CD4-positive, CD25-positive, alpha-beta regulatory T cell (primary cell): ENCODE data around the gene TVP23C. TPM values are rescaled to one million over a fixed set of nuclear protein-coding genes. Genes with fewer than 3 reads are reported as not detected.

ENCODE experiments used
- ATAC-seq, 2 donors: fragments of 150-1000 bp; cut with Tn5 transposase; one replicate each; pipeline ENCODE4 v1.10.0; 2021; ENCODE audit warnings: low read depth in 2 of 2, moderate number of reproducible peaks in 2 of 2, moderate library complexity in 1 of 2
- DNase-seq, 3 donors: peaks; one replicate each; pipeline versions ENCODE4 v3.0.0 to v3.0.0-alpha.2; 2012 to 2022; ENCODE audit warnings: mixed read lengths in 1 of 3
- H3K27ac ChIP-seq: one replicate; pipeline ENCODE4 v1.7.0; 2013; ENCODE audit warnings: mild to moderate bottlenecking, low read length; ENCODE audit not compliant: insufficient read depth, poor library complexity, severe bottlenecking
- H3K27me3 ChIP-seq: one replicate; pipeline ENCODE4 v1.7.0; 2013; ENCODE audit warnings: low read length; ENCODE audit not compliant: control insufficient read depth, insufficient read depth
- H3K36me3 ChIP-seq: one replicate; pipeline ENCODE4 v1.7.0; 2013; ENCODE audit warnings: mild to moderate bottlenecking, low read length, moderate library complexity; ENCODE audit not compliant: control insufficient read depth, insufficient read depth
- H3K4me1 ChIP-seq: 2 replicates; pipeline ENCODE4 v1.7.0; 2013; ENCODE audit warnings: mild to moderate bottlenecking, low read length; ENCODE audit not compliant: insufficient read depth, control insufficient read depth, poor library complexity, severe bottlenecking
- H3K4me3 ChIP-seq: one replicate; pipeline ENCODE4 v1.7.0; 2013; ENCODE audit warnings: low read depth, mild to moderate bottlenecking, low read length, moderate library complexity
- H3K9me3 ChIP-seq, 2 experiments: 1 replicate in 1 of 2; 2 replicates in 1 of 2; pipeline ENCODE4 v1.7.0; 2013; ENCODE audit warnings: low read length in 2 of 2, mild to moderate bottlenecking in 1 of 2, moderate library complexity in 1 of 2; ENCODE audit not compliant: control insufficient read depth in 2 of 2
- H3K27ac Mint-ChIP-seq, 3 donors: one replicate each; pipeline ENCODE4 v1.8.0; 2020 to 2022; ENCODE audit warnings: mild to moderate bottlenecking in 3 of 3, mixed read lengths in 3 of 3, moderate library complexity in 2 of 3
- H3K27me3 Mint-ChIP-seq: one replicate; pipeline ENCODE4 v1.8.0; 2022; ENCODE audit warnings: mild to moderate bottlenecking, mixed read lengths
- H3K36me3 Mint-ChIP-seq: one replicate; pipeline ENCODE4 v1.8.0; 2020; ENCODE audit warnings: mixed read lengths
- H3K4me1 Mint-ChIP-seq, 4 donors: one replicate each; pipeline ENCODE4 v1.8.0; 2020 to 2022; ENCODE audit warnings: mixed read lengths in 4 of 4, mild to moderate bottlenecking in 1 of 4
- H3K4me3 Mint-ChIP-seq, 4 donors: one replicate each; pipeline ENCODE4 v1.8.0; 2020 to 2022; ENCODE audit warnings: mild to moderate bottlenecking in 4 of 4, mixed read lengths in 4 of 4, moderate library complexity in 3 of 4
- H3K9me3 Mint-ChIP-seq, 7 donors: one replicate each; pipeline ENCODE4 v1.8.0; 2020 to 2022; ENCODE audit warnings: mixed read lengths in 7 of 7, mild to moderate bottlenecking in 3 of 7, moderate library complexity in 2 of 7
- polyA plus RNA-seq, 4 donors: library from polyadenylated mRNA; unstranded; fragments of 300-500 nt; fragmentation: Illumina TruSeq; gene quantifications; one replicate each; pipeline ENCODE4 v1.2.3, GENCODE V29; 2021
- total RNA-seq: library from RNA; stranded (reverse); gene quantifications from one replicate; pipeline ENCODE4 v1.2.3, GENCODE V29; 2022

Gene TVP23C
- total and polyA plus RNA-seq, 5 donors from 2014 or later, result 3.2 to 48.9 (median 4.5) TPM

DNA sequence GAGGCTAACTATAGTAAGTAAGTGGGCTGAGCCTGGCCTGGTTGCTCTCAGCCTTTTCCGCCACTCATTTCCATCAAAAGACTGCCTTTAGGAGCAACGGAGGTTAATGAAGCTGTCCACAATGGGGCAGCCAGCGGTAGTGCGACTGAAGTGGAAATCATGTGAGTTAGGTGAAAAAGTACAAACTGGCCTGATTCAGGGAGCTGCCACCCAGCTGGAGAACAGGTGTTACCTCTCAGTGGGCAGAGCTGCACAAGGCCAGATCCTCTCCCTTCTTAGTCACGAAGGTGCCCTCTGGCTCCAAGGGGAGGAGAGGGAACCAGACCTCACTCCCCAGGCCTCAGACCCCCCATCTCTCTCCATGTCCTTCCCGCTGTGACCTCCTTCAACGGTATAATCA, 61.5 kb downstream of the TVP23C start:
- no peaks in the 10 kb centered on the region for H3K9me3 Mint-ChIP-seq
- Histone ChIP-seq H3K9me3 (no peaks in the 10 kb centered on the region), H3K4me3 (no peak overlapping the region), H3K36me3 (peaks cover 19% of the 10 kb centered on the region), H3K4me1 (peaks cover 7% of the 10 kb centered on the region), H3K27ac (no peak overlapping the region), H3K27me3 (no peaks in the 10 kb centered on the region)
- no peak overlapping the region for H3K4me3 Mint-ChIP-seq
- peaks cover 52% of the 10 kb centered on the region for H3K36me3 Mint-ChIP-seq
- peaks cover 4% of the 10 kb centered on the region for H3K27me3 Mint-ChIP-seq
- ATAC-seq (no peak), DNase-seq (no peak)
- H3K4me1 Mint-ChIP-seq, result peaks cover 5 to 17% (median 12%) of the 10 kb centered on the region in 4 donors
- peak overlapping the region in 1 of 3 donors; percentile 21 for H3K27ac Mint-ChIP-seq

DNA sequence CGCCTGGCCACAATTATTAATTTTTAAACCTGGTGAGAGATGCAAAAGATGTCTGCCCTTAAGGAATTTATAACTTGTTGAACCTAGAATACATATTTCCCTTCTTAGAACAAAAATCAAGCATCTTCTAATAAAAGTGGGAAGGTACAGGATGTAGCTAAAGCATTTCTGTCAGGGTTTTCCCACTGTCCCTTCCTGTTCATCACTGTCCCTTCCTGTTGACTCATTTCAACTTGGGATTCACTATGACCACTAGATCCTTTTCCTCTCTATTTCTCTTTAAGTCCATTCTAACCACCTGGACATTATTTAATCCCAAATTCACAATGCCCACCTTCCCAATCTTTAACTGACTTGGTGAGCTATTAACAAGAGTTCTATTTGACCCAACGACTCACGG, 62.0 kb downstream of the TVP23C start:
- Mint-ChIP-seq H3K36me3 (peaks cover 48% of the 10 kb centered on the region), H3K9me3 (no peaks in the 10 kb centered on the region), H3K27me3 (peaks cover 4% of the 10 kb centered on the region), H3K4me3 (no peak overlapping the region), H3K4me1 (peaks cover 5 to 17% (median 12%) of the 10 kb centered on the region in 4 donors), H3K27ac (peak overlapping the region in 1 of 3 donors; percentile 21)
- Histone ChIP-seq H3K27ac (no peak overlapping the region), H3K4me3 (no peak overlapping the region), H3K36me3 (peaks cover 23% of the 10 kb centered on the region), H3K4me1 (peaks cover 7% of the 10 kb centered on the region), H3K27me3 (no peaks in the 10 kb centered on the region), H3K9me3 (no peaks in the 10 kb centered on the region)
- DNase-seq (no peak), ATAC-seq (no peak)

DNA sequence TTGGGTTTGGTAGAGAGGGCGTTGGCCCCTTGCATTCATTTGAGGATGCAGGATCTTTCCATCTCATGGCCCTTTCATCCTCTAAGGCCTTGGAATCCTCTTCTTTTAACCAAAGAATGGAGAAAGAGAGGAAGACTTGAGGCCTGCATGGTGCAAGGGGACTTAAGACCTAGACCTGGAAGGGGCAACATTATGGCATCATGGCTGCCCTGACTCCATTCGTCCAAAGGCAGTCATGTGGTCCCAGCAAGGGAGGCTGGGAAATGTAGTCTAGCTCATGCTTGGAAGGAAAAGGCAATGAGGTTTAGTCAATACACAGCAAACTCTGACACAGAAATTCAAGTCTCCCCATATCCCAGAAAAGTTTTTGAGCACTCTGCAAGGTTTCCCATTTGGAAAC, 65.2 kb downstream of the TVP23C start:
- no peaks in the 10 kb centered on the region for H3K9me3 ChIP-seq
- Mint-ChIP-seq H3K9me3 (no peaks in the 10 kb centered on the region), H3K4me1 (peaks cover 5 to 10% (median 6%) of the 10 kb centered on the region in 4 donors), H3K27ac (no peak overlapping the region), H3K4me3 (no peak overlapping the region), H3K36me3 (peaks cover 44% of the 10 kb centered on the region), H3K27me3 (peaks cover 4% of the 10 kb centered on the region)
- no peak overlapping the region for H3K27ac ChIP-seq
- H3K27me3 ChIP-seq, result no peaks in the 10 kb centered on the region
- H3K36me3 ChIP-seq, result peaks cover 33% of the 10 kb centered on the region
- peaks cover 6% of the 10 kb centered on the region for H3K4me1 ChIP-seq
- no peak overlapping the region for H3K4me3 ChIP-seq
- peak in 1 of 3 donors; percentile 14 for DNase-seq
- ATAC-seq, result no peak

DNA sequence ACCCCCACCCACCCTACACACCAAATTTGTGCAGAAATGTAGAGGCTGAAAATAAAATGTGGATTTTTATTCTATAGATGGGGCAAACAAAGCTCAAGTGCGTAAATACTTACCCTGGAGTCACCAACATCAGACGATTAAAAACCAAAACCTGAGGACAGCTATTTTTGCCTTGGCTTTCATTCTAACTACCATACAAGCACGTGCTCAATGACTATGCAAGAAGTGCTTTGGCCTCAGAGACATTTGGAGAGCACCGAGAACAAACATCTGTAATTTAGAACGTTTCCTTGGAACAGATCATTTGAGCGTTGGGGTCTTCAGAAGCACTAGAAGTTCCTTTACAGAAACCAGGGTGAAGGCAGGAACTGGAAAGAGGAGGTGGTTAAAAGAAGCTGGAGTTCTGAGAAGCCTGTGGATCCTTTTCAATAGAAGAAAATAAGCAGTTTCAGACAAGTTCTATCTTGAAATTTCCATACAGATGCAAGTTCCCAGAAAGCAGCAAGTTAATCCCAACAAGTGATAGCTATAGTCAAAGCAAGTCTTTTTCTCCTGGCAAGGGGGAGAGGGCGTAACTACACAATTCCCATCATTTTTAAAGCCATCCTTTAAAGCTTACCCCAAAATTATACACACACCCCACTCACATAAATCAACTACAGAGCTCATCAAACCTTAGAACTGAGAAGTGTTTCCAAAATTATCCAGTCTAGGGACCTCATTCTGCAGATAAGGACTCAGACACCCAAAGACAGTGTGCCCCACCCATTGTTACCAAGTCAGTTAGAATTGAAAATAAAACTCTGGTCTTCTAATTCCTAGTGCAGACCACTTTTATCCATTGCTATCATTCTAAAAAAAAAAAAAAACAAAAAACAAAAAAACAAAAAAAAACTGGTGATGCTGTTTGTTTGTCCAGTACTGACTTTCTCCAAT, 66.3 kb downstream of the TVP23C start:
- peaks cover 0 to 5% (median 3%) of the 10 kb centered on the region in 4 donors for H3K4me1 Mint-ChIP-seq
- no peaks in the 10 kb centered on the region for H3K27me3 ChIP-seq
- no peaks in the 10 kb centered on the region for H3K4me1 ChIP-seq
- H3K9me3 Mint-ChIP-seq, result no peaks in the 10 kb centered on the region
- no peak overlapping the region for H3K4me3 Mint-ChIP-seq
- H3K36me3 Mint-ChIP-seq, result peaks cover 48% of the 10 kb centered on the region
- no peak overlapping the region for H3K27ac ChIP-seq
- no peak overlapping the region for H3K4me3 ChIP-seq
- H3K27me3 Mint-ChIP-seq, result no peaks in the 10 kb centered on the region
- no peaks in the 10 kb centered on the region for H3K9me3 ChIP-seq
- DNase-seq, result no peak
- peaks cover 33% of the 10 kb centered on the region for H3K36me3 ChIP-seq
- ATAC-seq, result no peak
- H3K27ac Mint-ChIP-seq, result peak overlapping the region in 1 of 3 donors; percentile 9

DNA sequence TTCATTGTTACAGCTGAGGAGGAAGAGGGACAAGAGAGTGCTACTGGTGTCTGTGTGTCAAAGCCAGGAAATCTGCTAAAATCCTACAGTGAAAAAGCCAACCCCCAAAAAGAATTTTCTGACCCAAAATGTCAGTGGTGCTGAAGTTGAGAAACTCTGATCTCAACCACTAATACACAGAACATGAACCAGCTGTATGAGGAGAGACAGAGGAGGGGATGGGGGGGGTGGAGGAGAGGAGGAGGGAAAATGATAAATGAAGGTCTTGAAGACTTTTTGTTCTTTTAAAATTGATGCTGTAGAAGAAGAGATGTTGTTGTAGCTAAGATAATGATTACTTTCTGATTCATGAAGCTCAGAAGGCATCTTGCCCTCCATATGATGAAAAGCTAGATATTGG, 68.5 kb downstream of the TVP23C start:
- Mint-ChIP-seq H3K36me3 (peaks cover 40% of the 10 kb centered on the region), H3K9me3 (no peaks in the 10 kb centered on the region), H3K4me3 (no peak overlapping the region), H3K27me3 (no peaks in the 10 kb centered on the region), H3K4me1 (peaks cover 0 to 2% (median 0%) of the 10 kb centered on the region in 4 donors), H3K27ac (peak overlapping the region in 2 of 3 donors; percentile 1 to 49)
- no peaks in the 10 kb centered on the region for H3K27me3 ChIP-seq
- H3K4me3 ChIP-seq, result no peak overlapping the region
- no peak for ATAC-seq
- H3K27ac ChIP-seq, result no peak overlapping the region
- DNase-seq, result no peak
- H3K36me3 ChIP-seq, result peaks cover 26% of the 10 kb centered on the region
- no peaks in the 10 kb centered on the region for H3K4me1 ChIP-seq
- H3K9me3 ChIP-seq, result no peaks in the 10 kb centered on the region

DNA sequence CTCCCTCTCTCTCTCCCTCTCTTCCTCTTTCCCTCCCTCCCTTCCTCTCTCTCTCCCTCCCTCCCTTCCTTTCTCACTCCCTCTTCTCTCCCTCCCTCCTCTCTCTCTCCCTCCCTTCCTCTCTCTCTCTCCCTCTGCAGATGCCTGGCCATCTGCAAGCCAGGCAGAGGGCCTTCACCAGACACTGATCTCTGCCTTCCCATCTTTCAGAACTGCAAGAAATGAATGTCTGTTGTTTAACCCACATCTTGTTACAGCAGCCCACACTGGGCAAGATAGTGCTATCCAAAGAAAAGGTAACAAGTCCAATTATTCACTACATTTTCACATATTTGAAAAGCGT, 69.6 kb downstream of the TVP23C start:
- H3K27ac Mint-ChIP-seq, result no peak overlapping the region
- H3K27me3 Mint-ChIP-seq, result no peaks in the 10 kb centered on the region
- no peak overlapping the region for H3K27ac ChIP-seq
- no peak overlapping the region for H3K4me3 ChIP-seq
- no peaks in the 10 kb centered on the region for H3K27me3 ChIP-seq
- H3K36me3 ChIP-seq, result peaks cover 19% of the 10 kb centered on the region
- H3K36me3 Mint-ChIP-seq, result peaks cover 39% of the 10 kb centered on the region
- H3K9me3 ChIP-seq, result no peaks in the 10 kb centered on the region
- H3K4me1 Mint-ChIP-seq, result peaks cover 0 to 2% (median 0%) of the 10 kb centered on the region in 4 donors
- H3K4me3 Mint-ChIP-seq, result no peak overlapping the region
- DNase-seq, result no peak
- H3K4me1 ChIP-seq, result no peaks in the 10 kb centered on the region
- H3K9me3 Mint-ChIP-seq, result no peaks in the 10 kb centered on the region
- ATAC-seq, result no peak

DNA sequence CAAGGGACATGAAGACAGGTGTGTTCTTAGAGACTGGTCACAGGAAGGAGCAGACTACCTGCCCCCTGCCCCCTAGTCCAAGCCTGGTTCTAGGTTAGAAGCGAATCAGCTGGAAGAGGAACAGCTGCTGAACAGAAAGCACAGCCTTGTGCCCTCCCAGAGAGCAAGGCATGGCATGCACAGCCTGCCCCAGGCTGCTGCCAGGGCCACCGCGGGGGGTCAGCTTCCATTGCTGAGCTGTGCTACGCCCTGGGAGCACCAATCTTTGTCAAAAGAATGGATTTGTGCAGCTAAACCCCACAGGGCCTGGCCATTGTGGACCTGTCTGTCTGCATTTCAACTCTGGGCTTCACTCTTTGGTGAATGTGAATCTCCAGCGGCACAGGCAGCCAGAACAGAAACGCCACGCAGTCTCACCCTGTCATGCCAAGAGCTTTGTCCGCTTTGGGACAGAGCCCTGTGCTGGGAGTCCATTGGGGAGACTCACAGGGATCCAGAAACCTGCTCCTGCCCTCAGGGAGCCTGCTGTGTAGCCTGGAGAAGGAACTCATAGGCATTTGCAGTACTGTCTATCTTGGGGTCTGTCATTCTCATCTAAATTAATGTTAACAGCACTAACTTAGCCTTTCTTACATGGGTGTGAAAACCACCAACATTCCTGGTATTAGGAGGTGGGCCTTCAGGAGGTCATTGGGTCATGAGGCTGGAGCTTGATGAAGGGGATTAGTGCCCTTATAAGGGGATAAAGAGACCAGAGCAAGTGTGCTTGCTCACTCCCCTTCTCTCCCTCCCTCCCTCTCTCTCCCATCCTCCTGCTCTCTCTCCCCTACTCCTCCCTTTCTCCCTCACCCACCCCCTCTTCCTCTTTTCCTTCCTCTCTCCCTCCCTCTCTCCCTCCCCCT, 70.2 kb downstream of the TVP23C start:
- peaks cover 33% of the 10 kb centered on the region for H3K36me3 Mint-ChIP-seq
- no peaks in the 10 kb centered on the region for H3K9me3 ChIP-seq
- no peaks in the 10 kb centered on the region for H3K27me3 ChIP-seq

More for the DNA sequence above, 70.2 kb downstream of the TVP23C start:
- Histone ChIP-seq H3K27ac (no peak overlapping the region), H3K36me3 (peaks cover 19% of the 10 kb centered on the region), H3K4me3 (no peak overlapping the region), H3K4me1 (no peaks in the 10 kb centered on the region)
- no peaks in the 10 kb centered on the region for H3K9me3 Mint-ChIP-seq
- H3K4me1 Mint-ChIP-seq, result no peaks in the 10 kb centered on the region
- DNase-seq, result no peak
- no peak overlapping the region for H3K27ac Mint-ChIP-seq
- no peak for ATAC-seq
- no peaks in the 10 kb centered on the region for H3K27me3 Mint-ChIP-seq
- no peak overlapping the region for H3K4me3 Mint-ChIP-seq
